HG03442 (cell line): Measurements from ENCODE around the gene CEP55.
"Not testable (repeated sequence)": the region's sequence is repeated elsewhere in the genome, so short reads cannot be mapped to it uniquely, and the experiment has no call there.

Experiments used
- ATAC-seq: cut with Tn5 transposase; IDR thresholded peaks from one replicate; pipeline ENCODE4 v1.9.1; 2021; ENCODE audit warnings: mild to moderate bottlenecking, moderate library complexity; ENCODE audit not compliant: unreplicated experiment

CEP55 gene

DNA sequence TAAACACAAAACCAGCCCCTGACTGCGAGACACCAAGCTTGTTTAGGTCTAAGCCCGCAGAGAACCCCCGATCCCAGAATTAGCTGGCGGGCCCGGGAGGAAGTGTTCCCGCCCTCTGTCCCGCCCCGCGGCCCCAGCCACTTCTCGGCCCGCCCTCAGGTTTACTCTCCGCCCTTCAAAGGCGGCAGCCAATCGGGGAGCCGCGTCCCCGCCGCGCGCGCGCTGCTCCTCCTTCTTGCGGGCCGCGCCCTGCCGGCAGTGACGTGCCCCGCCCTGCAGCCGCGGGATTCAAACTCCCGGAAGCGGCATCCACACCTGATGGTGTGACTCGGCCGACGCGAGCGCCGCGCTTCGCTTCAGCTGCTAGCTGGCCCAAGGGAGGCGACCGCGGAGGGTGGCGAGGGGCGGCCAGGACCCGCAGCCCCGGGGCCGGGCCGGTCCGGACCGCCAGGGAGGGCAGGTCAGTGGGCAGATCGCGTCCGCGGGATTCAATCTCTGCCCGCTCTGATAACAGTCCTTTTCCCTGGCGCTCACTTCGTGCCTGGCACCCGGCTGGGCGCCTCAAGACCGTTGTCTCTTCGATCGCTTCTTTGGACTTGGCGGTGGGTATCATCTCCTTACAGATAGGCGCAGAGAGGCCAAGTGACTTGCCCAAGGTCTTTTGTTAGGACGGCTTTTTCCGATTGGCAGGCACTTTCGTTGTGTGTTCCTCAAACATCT is at the start of gene CEP55:
CEP55 (plus strand) TSS at position 291 of the 720 bp plus-strand sequence. CDS start 3,440 bp downstream, outside the sequence.
- peak; percentile 98 for ATAC-seq

- ATAC-seq: no peak
Measured at GRCh38 chr10:93447019-93447418, 49.4 kb upstream of the CEP55 start.

GRCh38 chr10:93447970-93448369 is 48.4 kb upstream of the CEP55 start:
- no peak for ATAC-seq

GRCh38 chr10:93451244-93451947 is 45.0 kb upstream of the CEP55 start:
- ATAC-seq: no peak

GRCh38 chr10:93452143-93452542 is 44.3 kb upstream of the CEP55 start:
- ATAC-seq: no peak

- no peak for ATAC-seq
Measured at GRCh38 chr10:93454146-93454545, 42.3 kb upstream of the CEP55 start.

DNA sequence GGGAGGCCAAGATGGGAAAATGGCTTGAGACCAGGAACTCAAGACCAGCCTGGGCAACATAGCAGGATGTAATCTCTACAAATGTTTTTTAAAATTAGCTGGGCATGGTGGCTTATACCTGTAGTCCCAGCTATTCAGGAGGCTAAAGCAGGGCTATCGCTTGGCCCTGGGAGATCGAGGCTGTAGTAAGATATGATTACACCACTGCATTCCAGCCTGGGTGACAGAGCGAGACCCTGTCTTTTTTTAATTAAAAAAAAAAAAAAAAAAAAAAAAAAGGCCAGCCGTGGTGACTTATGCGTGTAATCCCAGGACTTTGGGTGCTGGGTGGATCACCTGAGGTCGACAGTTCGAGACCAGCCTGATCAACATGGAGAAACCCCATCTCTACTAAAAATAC is 41.7 kb upstream of the CEP55 start:
- ATAC-seq: no peak

DNA sequence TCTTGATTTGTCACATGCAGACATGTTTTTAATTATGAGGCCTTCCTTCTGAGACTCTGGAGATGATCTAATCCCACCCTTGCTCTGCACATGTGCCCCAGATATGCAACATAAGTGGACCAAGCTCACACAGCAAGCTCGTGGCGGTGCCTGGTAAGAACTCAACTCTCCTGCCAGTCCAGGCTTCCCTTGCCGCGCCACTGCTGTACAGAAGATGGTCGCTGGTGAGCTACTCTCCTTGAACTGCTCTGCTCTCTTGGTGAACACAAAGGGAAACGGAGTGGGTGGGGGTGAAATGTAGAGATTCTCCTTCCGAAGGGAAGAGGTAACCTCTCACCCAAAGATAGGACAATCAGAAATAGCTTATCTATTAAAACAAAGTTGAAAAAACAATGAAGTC is 39.9 kb upstream of the CEP55 start:
- ATAC-seq: no peak

DNA sequence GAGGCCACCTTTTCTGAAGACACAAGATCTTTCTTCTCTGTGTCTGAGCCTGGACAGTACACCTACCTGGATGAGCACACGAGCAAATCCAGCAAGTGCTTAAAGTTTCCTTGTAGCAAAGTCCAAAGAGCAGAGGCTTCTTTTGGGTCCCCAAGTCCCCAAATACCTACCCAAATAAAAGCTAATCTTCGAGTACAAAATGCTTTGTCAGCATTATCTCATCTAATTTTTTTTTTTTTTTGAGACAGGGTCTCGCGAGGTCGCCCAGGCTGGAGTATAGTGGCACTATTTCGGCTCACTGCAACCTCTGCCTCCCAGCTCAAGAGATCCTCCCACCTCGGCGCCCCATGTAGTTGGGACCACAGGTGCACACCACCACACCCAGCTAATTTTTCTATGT is 38.9 kb upstream of the CEP55 start:
- no peak for ATAC-seq

- ATAC-seq: no peak
Measured at GRCh38 chr10:93458821-93459257, 37.6 kb upstream of the CEP55 start.

GRCh38 chr10:93459466-93459865 is 36.9 kb upstream of the CEP55 start:
- ATAC-seq: no peak

GRCh38 chr10:93461109-93461806 is 35.2 kb upstream of the CEP55 start:
- no peak for ATAC-seq

DNA sequence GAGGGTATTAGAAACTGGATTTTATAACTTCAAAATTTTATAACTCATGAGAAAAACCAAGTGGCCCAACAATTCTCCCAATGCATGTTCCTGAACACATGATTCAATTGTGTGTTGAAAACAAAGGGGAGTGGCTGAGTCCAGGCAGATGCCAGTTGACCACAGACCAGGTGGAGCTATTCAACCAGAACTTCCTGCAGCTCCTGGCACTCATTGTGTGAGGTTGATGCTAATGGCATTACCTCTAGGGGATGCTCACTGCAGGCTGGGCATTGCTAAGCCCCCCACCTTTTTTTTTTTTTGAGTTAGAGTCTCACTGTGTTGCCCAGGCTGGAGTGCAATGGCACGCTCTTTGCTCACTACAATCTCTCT is 34.6 kb upstream of the CEP55 start:
- ATAC-seq: no peak

DNA sequence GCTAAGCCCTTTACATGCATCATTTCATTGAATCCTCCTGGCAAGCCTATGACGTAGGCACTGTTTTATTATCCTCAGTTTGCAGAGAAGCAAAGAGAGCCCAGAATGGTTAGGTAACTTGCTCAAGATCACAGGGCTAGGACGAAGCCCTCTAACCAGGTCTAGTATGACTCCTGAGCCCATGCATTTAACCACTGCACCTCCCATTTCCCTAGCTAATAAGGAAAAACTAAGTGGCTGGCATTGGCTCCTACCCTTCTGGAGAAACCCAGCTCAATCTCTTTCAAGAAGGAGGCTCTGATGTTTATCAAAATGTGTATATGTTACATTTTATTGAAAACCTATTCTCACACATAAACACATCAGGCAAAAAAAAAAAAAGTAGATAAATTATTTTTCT is 34.0 kb upstream of the CEP55 start:
- no peak for ATAC-seq

GRCh38 chr10:93462881-93463280 is 33.5 kb upstream of the CEP55 start:
- ATAC-seq: no peak

DNA sequence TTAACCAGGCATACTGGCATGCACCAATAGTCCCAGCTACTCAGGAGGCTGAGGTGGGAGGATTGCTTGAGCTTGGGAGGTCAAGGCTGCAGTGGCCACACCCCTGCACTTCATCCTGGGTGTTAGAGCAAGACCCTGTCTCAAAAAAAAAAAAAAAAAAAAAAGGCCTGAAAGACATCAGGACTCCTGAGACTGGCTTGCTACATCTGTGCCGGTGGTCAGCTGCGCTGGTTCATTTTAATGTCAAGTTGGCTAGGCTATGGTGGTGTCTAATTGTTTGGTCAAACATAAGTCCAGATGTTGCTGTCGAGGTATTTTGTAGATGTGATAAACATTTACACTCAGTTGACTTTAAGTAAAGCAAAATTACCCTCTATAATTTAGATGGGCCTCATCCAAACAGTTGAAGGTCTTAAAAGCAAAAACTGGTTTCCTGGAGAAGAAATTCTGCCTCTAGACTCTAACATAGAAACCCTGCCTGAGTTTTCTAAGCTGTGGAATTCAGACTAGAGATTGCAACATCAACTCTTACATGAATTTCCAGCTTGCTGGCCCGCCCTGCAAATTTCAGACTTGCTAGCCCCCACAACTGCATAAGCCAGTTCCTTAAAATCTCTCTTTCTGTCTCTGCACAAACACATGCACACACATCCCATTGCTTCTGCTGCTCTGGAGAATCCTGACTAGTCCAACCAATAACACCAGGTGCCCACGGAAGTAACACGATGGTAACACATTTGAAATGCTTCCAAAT is 32.5 kb upstream of the CEP55 start:
- no peak for ATAC-seq

GRCh38 chr10:93464776-93465388 is 31.5 kb upstream of the CEP55 start:
- ATAC-seq: no peak

DNA sequence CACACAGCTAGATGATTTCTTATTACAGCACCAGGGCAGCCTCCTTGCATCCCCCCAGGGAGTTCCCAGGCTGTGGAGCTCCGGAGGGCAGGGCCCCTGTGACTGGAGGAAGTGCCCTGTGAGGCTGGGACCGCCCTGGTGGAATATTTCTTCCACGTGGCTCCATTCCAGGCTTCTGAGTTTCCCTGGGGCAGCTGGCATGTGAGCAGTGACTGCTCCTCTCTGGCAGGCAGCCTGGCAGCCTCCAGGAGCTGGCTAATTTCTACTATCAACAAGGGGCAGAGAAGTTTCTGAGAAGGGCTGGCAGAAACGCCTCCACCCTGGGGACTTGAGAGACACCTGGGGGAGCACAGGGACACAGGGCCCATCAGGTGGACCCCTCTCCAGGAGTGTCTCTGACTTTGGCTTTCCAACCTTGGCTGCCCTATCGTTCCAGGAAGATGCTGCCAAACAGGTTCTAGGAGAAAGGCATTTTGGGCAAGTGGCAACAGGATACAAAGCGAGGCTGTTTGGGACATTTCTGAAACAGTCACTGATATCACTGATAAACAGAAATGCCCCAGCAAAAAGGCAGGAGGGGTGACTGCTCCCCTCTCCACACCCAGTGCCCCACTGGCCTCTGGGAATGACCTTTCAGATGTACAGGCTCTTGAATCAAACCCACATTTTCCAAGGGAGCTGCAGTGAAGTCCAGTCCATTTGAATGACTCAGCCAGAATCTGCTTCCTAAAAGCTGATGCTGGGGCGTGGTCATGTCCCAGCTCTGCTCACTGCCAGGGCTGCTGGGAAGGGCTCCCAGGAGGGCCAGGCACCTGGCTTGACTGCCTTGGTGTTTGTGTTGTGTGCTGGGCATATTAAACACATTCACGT is 30.4 kb upstream of the CEP55 start:
- no peak for ATAC-seq

- ATAC-seq: not testable (repeated sequence)
Measured at GRCh38 chr10:93467635-93468034, 28.8 kb upstream of the CEP55 start.
